Aorta (tissue), 5 donors: ENCODE results near the gene MUC6. TPM values are rescaled to one million over a fixed set of nuclear protein-coding genes. Genes with fewer than 3 reads are reported as not detected.

Experiments used
- ATAC-seq: fragments of 200-7000 bp; cut with Tn5 transposase; one replicate; pipeline ENCODE4 v1.9.1; 2022; ENCODE audit warnings: moderate library complexity; ENCODE audit not compliant: low FRiP score
- DNase-seq, 2 donors: peaks; one replicate each; pipeline ENCODE4 v3.0.0-alpha.2; 2020
- H3K27ac ChIP-seq, 2 donors: one replicate each; pipeline ENCODE4 v1.5.1; 2013; ENCODE audit warnings: low read length in 2 of 2, mild to moderate bottlenecking in 2 of 2, moderate library complexity in 2 of 2, control low read depth in 1 of 2, inconsistent platforms in 1 of 2, low read depth in 1 of 2
- H3K27me3 ChIP-seq, 2 donors: one replicate each; pipeline ENCODE4 v1.6.1; 2013; ENCODE audit warnings: control low read depth in 1 of 2, low read length in 1 of 2, mild to moderate bottlenecking in 1 of 2, moderate library complexity in 1 of 2; ENCODE audit not compliant: insufficient read depth in 2 of 2, control insufficient read depth in 1 of 2
- H3K36me3 ChIP-seq, 2 donors: one replicate each; pipeline ENCODE4 v1.6.1; 2013; ENCODE audit warnings: control low read depth in 1 of 2, low read length in 1 of 2, mild to moderate bottlenecking in 1 of 2; ENCODE audit not compliant: insufficient read depth in 2 of 2, control insufficient read depth in 1 of 2
- H3K4me1 ChIP-seq, 2 donors: one replicate each; pipeline ENCODE4 v1.6.1; 2013; ENCODE audit warnings: low read length in 2 of 2, control low read depth in 1 of 2, mild to moderate bottlenecking in 1 of 2, moderate library complexity in 1 of 2; ENCODE audit not compliant: insufficient read depth in 2 of 2, control insufficient read depth in 1 of 2
- H3K4me3 ChIP-seq, 2 donors: one replicate each; pipeline ENCODE4 v1.5.1; 2013; ENCODE audit warnings: low read length in 2 of 2, control low read depth in 1 of 2, mild to moderate bottlenecking in 1 of 2
- H3K9me3 ChIP-seq: one replicate; pipeline ENCODE4 v1.6.1; 2013; ENCODE audit warnings: mild to moderate bottlenecking, low read length; ENCODE audit not compliant: control insufficient read depth
- WGBS, 2 donors: extraction: QIAGEN DNeasy Blood & Tissue Kit; methylation state at CpG; one replicate each; pipeline ENCODE4 v1.1.7; 2013; 5-methylcytosine and 5-hydroxymethylcytosine counted together
- intact Hi-C, 2 donors: fragments of 100-400 bp; cut with DNase I; formaldehyde crosslinking; loops; one replicate each; pipeline versions ENCODE4 v1.14.2 to v1.15.0; 2022
- polyA plus RNA-seq, 2 donors: library from polyadenylated mRNA; stranded (reverse); fragments of 200-250 nt; gene quantifications; one replicate each; pipeline ENCODE4 v1.2.3, GENCODE V29; 2013
- total RNA-seq, 2 donors: library from RNA; stranded (reverse); fragmentation: NEBNext Ultra II Directional; extraction: Animal tissue kit (Norgen Biotek cat#: 25700); gene quantifications; one replicate each; pipeline ENCODE4 v1.2.1, GENCODE V29; 2021
- donor health status: healthy with polysubstance abuse.
- donor health status: Bipolar disorder and iron deficiency.
- donor health status: DM: no; HTN: no; CAD: no.
- donor health status: DM: no; HTN: no; CAD: no.
- donor health status: DM: yes; HTN: yes; CAD: no.

Gene MUC6
- total and polyA plus RNA-seq, 4 donors: under 0.01 to 0.49 TPM; not detected in 2

GRCh38 chr11:1078191-1078601 is 41.7 kb upstream of the MUC6 start:
- no peaks in the 10 kb centered on the region for H3K9me3 ChIP-seq
- ATAC-seq (no peak), DNase-seq (peak; percentile 47 to 69)
- H3K27me3 ChIP-seq: no peaks in the 10 kb centered on the region
- H3K27ac ChIP-seq: no peak overlapping the region
- intact Hi-C loops: no loop called here
- H3K36me3 ChIP-seq: no peaks in the 10 kb centered on the region
- 82 to 89% methylated on average over 32 to 39 of the region's 39 CpGs for WGBS, 2 donors
- no peak overlapping the region for H3K4me3 ChIP-seq
- no peaks in the 10 kb centered on the region for H3K4me1 ChIP-seq

- intact Hi-C loops: no loop called here
Observed at GRCh38 chr11:1077417-1078119, 41.0 kb upstream of the MUC6 start.

GRCh38 chr11:1077033-1077416 is 40.5 kb upstream of the MUC6 start:
- H3K27me3 ChIP-seq: no peaks in the 10 kb centered on the region
- intact Hi-C loops: no loop called here
- 84 to 85% methylated on average over 10 to 11 of the region's 11 CpGs for WGBS, 2 donors

More at GRCh38 chr11:1077417-1078119, 41.0 kb upstream of the MUC6 start:
- H3K4me3 ChIP-seq: no peak overlapping the region
- 73 to 78% methylated on average over 30 to 33 of the region's 33 CpGs for WGBS, 2 donors
- no peaks in the 10 kb centered on the region for H3K4me1 ChIP-seq
- H3K27me3 ChIP-seq: no peaks in the 10 kb centered on the region
- H3K36me3 ChIP-seq: no peaks in the 10 kb centered on the region
- H3K27ac ChIP-seq: no peak overlapping the region
- ATAC-seq: peak; percentile 5
- DNase-seq: peak; percentile 31 to 77
- H3K9me3 ChIP-seq: no peaks in the 10 kb centered on the region

GRCh38 chr11:1076061-1076665 is 39.6 kb upstream of the MUC6 start:
- WGBS, 2 donors: 73 to 82% methylated on average over 13 to 18 of the region's 18 CpGs
- DNase-seq (peak; percentile 27 to 70), ATAC-seq (no peak)
- H3K9me3 ChIP-seq: no peaks in the 10 kb centered on the region
- intact Hi-C loops: no loop called here
- no peaks in the 10 kb centered on the region for H3K27me3 ChIP-seq
- H3K36me3 ChIP-seq: no peaks in the 10 kb centered on the region
- H3K4me1 ChIP-seq: no peaks in the 10 kb centered on the region
- no peak overlapping the region for H3K4me3 ChIP-seq
- H3K27ac ChIP-seq: no peak overlapping the region

More at GRCh38 chr11:1077033-1077416, 40.5 kb upstream of the MUC6 start:
- Histone ChIP-seq H3K27ac (no peak overlapping the region), H3K4me1 (no peaks in the 10 kb centered on the region), H3K36me3 (no peaks in the 10 kb centered on the region), H3K9me3 (no peaks in the 10 kb centered on the region), H3K4me3 (no peak overlapping the region)
- DNase-seq (peak in 1 of 2 donors; percentile 42), ATAC-seq (peak; percentile 37)

GRCh38 chr11:1075341-1075911 is 38.9 kb upstream of the MUC6 start:
- 91 to 95% methylated on average over 28 of the region's 28 CpGs for WGBS, 2 donors
- intact Hi-C loops: no loop called here
- no peak for ATAC-seq

GRCh38 chr11:1074244-1075221 is 38.0 kb upstream of the MUC6 start, which contains the start of gene MUC2:
MUC2 (plus strand) TSS chr11:1074874.
- H3K27me3 ChIP-seq: no peaks in the 10 kb centered on the region
- no peaks in the 10 kb centered on the region for H3K9me3 ChIP-seq
- H3K4me3 ChIP-seq: no peak within 1 kb of the TSS
- intact Hi-C loops: no loop called here
- H3K36me3 ChIP-seq: no peaks in the 10 kb centered on the region
- 84 to 93% methylated on average over 31 to 32 of the region's 32 CpGs for WGBS, 2 donors
- no peak within 1 kb of the TSS for H3K27ac ChIP-seq
- ATAC-seq (no peak), DNase-seq (peak; percentile 42 to 66)
- no peaks in the 10 kb centered on the region for H3K4me1 ChIP-seq

More at GRCh38 chr11:1075341-1075911, 38.9 kb upstream of the MUC6 start:
- Histone ChIP-seq H3K27ac (no peak overlapping the region), H3K4me1 (no peaks in the 10 kb centered on the region), H3K4me3 (no peak overlapping the region), H3K36me3 (no peaks in the 10 kb centered on the region), H3K9me3 (no peaks in the 10 kb centered on the region), H3K27me3 (no peaks in the 10 kb centered on the region)
- DNase-seq: peak; percentile 34 to 57

- Histone ChIP-seq H3K4me3 (no peak overlapping the region), H3K4me1 (no peaks in the 10 kb centered on the region), H3K36me3 (no peaks in the 10 kb centered on the region), H3K27me3 (no peaks in the 10 kb centered on the region), H3K27ac (no peak overlapping the region), H3K9me3 (no peaks in the 10 kb centered on the region)
- WGBS, 2 donors: 87 to 93% methylated on average over 11 of the region's 11 CpGs
- DNase-seq: peak; percentile 30 to 56
- ATAC-seq: no peak
- intact Hi-C loops: no loop called here
Observed at GRCh38 chr11:1073851-1074243, 37.3 kb upstream of the MUC6 start.

GRCh38 chr11:1073261-1073724 is 36.8 kb upstream of the MUC6 start:
- DNase-seq: peak; percentile 63 to 77
- no peak for ATAC-seq
- 17 to 21% methylated on average over 12 to 13 of the region's 13 CpGs for WGBS, 2 donors
- Histone ChIP-seq H3K4me3 (no peak overlapping the region), H3K27ac (no peak overlapping the region), H3K4me1 (no peaks in the 10 kb centered on the region), H3K36me3 (no peaks in the 10 kb centered on the region), H3K27me3 (no peaks in the 10 kb centered on the region), H3K9me3 (no peaks in the 10 kb centered on the region)
- intact Hi-C loops: no loop called here
